IMR-90 (cell line): ENCODE results near the gene UPF1. TPM values are rescaled to one million over a fixed set of nuclear protein-coding genes. Genes with fewer than 3 reads are reported as not detected.

ENCODE experiments used
- ATAC-seq: fragments of 200-7000 bp; cut with Tn5 transposase; 2 replicates; pipeline ENCODE4 v1.9.1; 2020; ENCODE audit warnings: low read depth, mild to moderate bottlenecking, moderate library complexity
- BruUV-seq: library from RNA; stranded (reverse); fragments of 400-500 nt; replicated peaks from 2 replicates; lab custom pipeline; 2021; lab: Mats Ljungman, UMichigan
- CTCF ChIA-PET: fragments of 300-600 bp; formaldehyde crosslinking; extraction: SDS; loops from one replicate; lab custom pipeline; 2021; ENCODE audit warnings: antibody characterized with exemption; lab: Yijun Ruan, JAX
- POLR2A ChIA-PET: fragments of 300-600 bp; sonication (Branson Sonifier 250); formaldehyde crosslinking; loops from one replicate; lab custom pipeline; 2022; ENCODE audit warnings: antibody characterized with exemption; ENCODE audit not compliant: unreplicated experiment; lab: Charles Lee
- DNase-seq: peaks from one replicate; pipeline ENCODE4 v3.0.0; 2013
- H2AFZ ChIP-seq: replicated peaks from 2 replicates; pipeline ENCODE3; 2013; ENCODE audit warnings: low read length, mild to moderate bottlenecking; ENCODE audit not compliant: poor library complexity
- H2AK5ac ChIP-seq: 2 replicates; pipeline ENCODE4 v1.6.1; 2013; ENCODE audit warnings: low read depth, low read length, inconsistent platforms
- H2AK9ac ChIP-seq: replicated peaks from 2 replicates; pipeline ENCODE3; 2013; ENCODE audit warnings: mild to moderate bottlenecking, low read depth, low read length, moderate library complexity; ENCODE audit not compliant: poor library complexity
- H2BK120ac ChIP-seq: 2 replicates; pipeline ENCODE4 v1.6.1; 2013; ENCODE audit warnings: low read depth, low read length, inconsistent platforms
- H2BK15ac ChIP-seq: 3 replicates; pipeline ENCODE4 v1.6.1; 2013; ENCODE audit warnings: low read depth, low read length, inconsistent platforms
- H2BK20ac ChIP-seq: 2 replicates; pipeline ENCODE4 v1.6.1; 2013; ENCODE audit warnings: low read depth, mild to moderate bottlenecking, inconsistent platforms, low read length, moderate library complexity
- H2BK5ac ChIP-seq: 2 replicates; pipeline ENCODE4 v1.6.1; 2013; ENCODE audit warnings: mild to moderate bottlenecking, low read depth, low read length, inconsistent platforms; ENCODE audit not compliant: poor library complexity, severe bottlenecking
- H3K14ac ChIP-seq: replicated peaks from 2 replicates; pipeline ENCODE4 v1.6.1; 2013; ENCODE audit warnings: low read depth, low read length, inconsistent platforms
- H3K18ac ChIP-seq: 2 replicates; pipeline ENCODE4 v1.6.1; 2013; ENCODE audit warnings: low read depth, low read length, control low read depth
- H3K23ac ChIP-seq: 2 replicates; pipeline ENCODE4 v1.6.1; 2013; ENCODE audit warnings: low read depth, low read length, inconsistent platforms
- H3K27ac ChIP-seq: 2 replicates; pipeline ENCODE4 v1.5.1; 2013; ENCODE audit warnings: mild to moderate bottlenecking, control low read depth, low read length; ENCODE audit not compliant: insufficient read depth
- H3K27me3 ChIP-seq: 2 replicates; pipeline ENCODE4 v1.6.1; 2013; ENCODE audit warnings: low read length; ENCODE audit not compliant: control insufficient read depth, insufficient read depth
- H3K36me3 ChIP-seq: 2 replicates; pipeline ENCODE4 v1.6.1; 2013; ENCODE audit warnings: low read length, mixed read lengths; ENCODE audit not compliant: control insufficient read depth, insufficient read depth
- H3K4ac ChIP-seq: 2 replicates; pipeline ENCODE4 v1.6.1; 2013; ENCODE audit warnings: low read depth, low read length, inconsistent platforms
- H3K4me1 ChIP-seq: 2 replicates; pipeline ENCODE4 v1.6.1; 2013; ENCODE audit warnings: low read length, mixed read lengths; ENCODE audit not compliant: control insufficient read depth, insufficient read depth
- H3K4me2 ChIP-seq: 2 replicates; pipeline ENCODE4 v1.6.1; 2013; ENCODE audit warnings: low read depth, mild to moderate bottlenecking, control low read depth, low read length, moderate library complexity
- H3K4me3 ChIP-seq: 2 replicates; pipeline ENCODE4 v1.5.1; 2013; ENCODE audit warnings: low read depth, mild to moderate bottlenecking, control low read depth, low read length, moderate library complexity; ENCODE audit not compliant: insufficient read depth
- H3K56ac ChIP-seq: 2 replicates; pipeline ENCODE4 v1.6.1; 2013; ENCODE audit warnings: low read length, inconsistent platforms; ENCODE audit not compliant: insufficient read depth; ENCODE audit errors: extremely low read depth
- H3K79me1 ChIP-seq, 2 experiments: 2 replicates each; pipeline ENCODE4 v1.6.1; 2013; ENCODE audit warnings: low read length in 2 of 2, inconsistent platforms in 1 of 2, low read depth in 1 of 2
- H3K9ac ChIP-seq: 2 replicates; pipeline ENCODE4 v1.6.1; 2013; ENCODE audit warnings: low read depth, low read length, control low read depth
- H3K9me1 ChIP-seq: 2 replicates; pipeline ENCODE4 v1.6.1; 2013; ENCODE audit warnings: low read length, inconsistent platforms; ENCODE audit not compliant: insufficient read depth
- H3K9me3 ChIP-seq: 2 replicates; pipeline ENCODE4 v1.6.1; 2013; ENCODE audit warnings: low read length; ENCODE audit not compliant: control insufficient read depth, insufficient read depth
- H4K20me1 ChIP-seq: 2 replicates; pipeline ENCODE4 v1.6.1; 2013; ENCODE audit warnings: low read length, inconsistent platforms; ENCODE audit not compliant: insufficient read depth
- H4K5ac ChIP-seq: 2 replicates; pipeline ENCODE4 v1.6.1; 2013; ENCODE audit warnings: mild to moderate bottlenecking, low read depth, low read length, control low read depth
- H4K8ac ChIP-seq, 2 experiments: 2 replicates each; pipeline ENCODE4 v1.6.1; 2013; ENCODE audit warnings: low read depth in 2 of 2, low read length in 2 of 2, control low read depth in 1 of 2, inconsistent platforms in 1 of 2
- H4K91ac ChIP-seq: 2 replicates; pipeline ENCODE4 v1.6.1; 2013; ENCODE audit warnings: low read depth, low read length, inconsistent platforms; ENCODE audit not compliant: insufficient read depth
- BHLHE40 ChIP-seq: fragments of 150-350 bp; IDR thresholded peaks from 2 replicates; pipeline ENCODE4 v1.6.1; 2016; ENCODE audit warnings: mild to moderate bottlenecking, low read depth, low read length
- CEBPB ChIP-seq: IDR thresholded peaks from 2 replicates; pipeline ENCODE4 v1.6.1; 2012; ENCODE audit warnings: low read depth, low read length, improper control_type of control experiment
- CHD1 ChIP-seq: IDR thresholded peaks from 2 replicates; pipeline ENCODE4 v1.6.1; 2012; ENCODE audit warnings: low read depth, low read length, improper control_type of control experiment
- CTCF ChIP-seq: conservative IDR thresholded peaks from 2 replicates; pipeline ENCODE4 v1.5.1; 2012; ENCODE audit warnings: mild to moderate bottlenecking, low read depth, low read length, improper control_type of control experiment
- MAZ ChIP-seq: IDR thresholded peaks from 2 replicates; pipeline ENCODE4 v1.6.1; 2012; ENCODE audit warnings: low read depth, mild to moderate bottlenecking, low read length, improper control_type of control experiment, moderate library complexity, borderline replicate concordance
- MXI1 ChIP-seq: IDR thresholded peaks from 2 replicates; pipeline ENCODE4 v1.6.1; 2012; ENCODE audit warnings: low read depth, mild to moderate bottlenecking, low read length, moderate library complexity, borderline replicate concordance
- NFE2L2 ChIP-seq: fragments of 150-350 bp; IDR thresholded peaks from 2 replicates; pipeline ENCODE4 v1.6.1; 2016; ENCODE audit warnings: low read depth, mild to moderate bottlenecking, low read length
- POLR2A ChIP-seq: IDR thresholded peaks from 2 replicates; pipeline ENCODE4 v1.6.1; 2012; ENCODE audit warnings: mild to moderate bottlenecking, low read depth, low read length
- RAD21 ChIP-seq: IDR thresholded peaks from 2 replicates; pipeline ENCODE4 v1.6.1; 2012; ENCODE audit warnings: low read length, improper control_type of control experiment
- RCOR1 ChIP-seq: IDR thresholded peaks from 2 replicates; pipeline ENCODE4 v1.6.1; 2012; ENCODE audit warnings: mild to moderate bottlenecking, low read length, improper control_type of control experiment; ENCODE audit not compliant: insufficient replicate concordance
- RFX5 ChIP-seq: IDR thresholded peaks from 2 replicates; pipeline ENCODE4 v1.8.0; 2012; ENCODE audit warnings: low read depth, mild to moderate bottlenecking, low read length, moderate library complexity
- SMC3 ChIP-seq: fragments of 150-350 bp; IDR thresholded peaks from 2 replicates; pipeline ENCODE4 v1.6.1; 2016; ENCODE audit warnings: low read depth, mild to moderate bottlenecking, antibody characterized with exemption, low read length, moderate library complexity
- USF2 ChIP-seq: fragments of 150-350 bp; IDR thresholded peaks from 2 replicates; pipeline ENCODE4 v1.6.1; 2017; ENCODE audit warnings: mild to moderate bottlenecking, antibody characterized with exemption, low read length, low read depth
- WGBS, 2 experiments: methylation state at CpG; one replicate each; pipeline versions ENCODE4 v1.1.5 to v1.1.7; 2013; ENCODE audit warnings: missing lambda C conversion rate in 2 of 2; ENCODE audit not compliant: insufficient read length in 1 of 2; ENCODE audit errors: extremely low coverage in 2 of 2; 5-methylcytosine and 5-hydroxymethylcytosine counted together
- dilution Hi-C: fragments of 300-500 bp; cut with HindIII; formaldehyde crosslinking; loops from one replicate; pipeline ENCODE4 v1.14.3; 2018; ENCODE audit warnings: low sequenced_read_pairs; ENCODE audit not compliant: unreplicated experiment
- in situ Hi-C: fragments of 300-500 bp; cut with MboI; formaldehyde crosslinking; loops from 3 replicates; pipeline ENCODE4 v1.14.3; 2019; ENCODE audit warnings: low sequenced_read_pairs, inconsistent platforms, mixed read lengths
- intact Hi-C: fragments of 100-400 bp; cut with micrococcal nuclease; formaldehyde crosslinking; loops from 2 replicates; pipeline ENCODE4 v1.10.0; 2022
- polyA plus RNA-seq, 3 experiments: library from polyadenylated mRNA; depleted of rRNA; stranded (reverse); fragments of >200 nt; gene quantifications; 2 replicates each; pipeline ENCODE4 v1.2.3, GENCODE V29; 2012; ENCODE audit warnings: low replicate concordance in 1 of 3
- total RNA-seq: library from RNA; depleted of rRNA; stranded (reverse); fragments of >200 nt; gene quantifications from 2 replicates; pipeline ENCODE4 v1.2.3, GENCODE V29; 2012
- TF ChIP-seq, protein P1 (sequence below): fragments of 150-350 bp; IDR thresholded peaks from 2 replicates; pipeline ENCODE4 v1.6.1; 2016; ENCODE audit warnings: low read depth, mild to moderate bottlenecking, low read length, moderate library complexity, borderline replicate concordance

Gene UPF1
- total and polyA plus RNA-seq, 2 of the 4 experiments (the other 2 are of a cell fraction), result 31.2 to 50.3 TPM

DNA sequence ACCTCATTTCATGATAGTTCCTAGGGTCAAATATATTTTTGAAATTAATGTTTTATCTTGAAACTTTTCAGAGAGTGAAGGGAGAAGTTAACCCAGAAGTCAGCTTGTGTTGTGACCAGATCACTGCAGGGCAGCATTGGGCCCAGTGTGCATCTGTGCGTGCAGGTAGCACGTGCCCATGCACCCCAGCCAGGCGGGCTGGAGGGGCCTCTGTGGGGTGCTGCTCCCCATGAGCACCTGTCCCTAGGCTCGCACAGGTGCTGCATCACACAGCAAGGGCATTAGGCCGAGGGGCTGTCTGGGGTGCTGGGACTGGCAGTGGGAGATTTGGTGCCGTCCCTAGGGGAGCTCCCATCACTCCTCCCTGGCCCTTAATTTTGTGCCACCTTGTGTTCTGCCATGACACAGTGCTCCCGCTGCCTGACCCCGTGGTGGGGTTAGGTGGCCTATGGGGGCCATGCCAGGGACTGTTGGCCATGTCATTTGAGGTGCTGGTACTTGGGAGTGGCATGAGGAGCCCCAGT is 13.1 kb downstream of the UPF1 start:
- POLR2A ChIA-PET, result interaction anchor here (1.0 kb wide), 1 partner anchor 251 kb away, joined by 3 read pairs; no protein-coding TSS in a partner anchor
- no peak overlapping the region for H3K56ac ChIP-seq
- in situ Hi-C loops (no loop called here), intact Hi-C loops (loop anchor here (5.0 to 10.0 kb wide), 2 partner anchors 170 to 273 kb away; partner anchors contain the start of gene UBA52), dilution Hi-C loops (no loop called here)
- H3K36me3 ChIP-seq, result peaks cover 11% of the 10 kb centered on the region
- CTCF ChIA-PET, result interaction anchor here (1.0 kb wide), 1 partner anchor 251 kb away, joined by 3 read pairs; no protein-coding TSS in a partner anchor
- no peak overlapping the region for H2AK9ac ChIP-seq
- no peak overlapping the region for H3K4me3 ChIP-seq
- H3K23ac ChIP-seq, result no peak overlapping the region
- H2AK5ac ChIP-seq, result no peak overlapping the region
- H4K8ac ChIP-seq, result no peak overlapping the region
- no peak overlapping the region for H2BK120ac ChIP-seq
- no peak overlapping the region for H4K5ac ChIP-seq
- no peak overlapping the region for H3K27ac ChIP-seq
- H3K9ac ChIP-seq, result no peak overlapping the region
- BruUV-seq, result no TSS peak
- no peak overlapping the region for H2BK15ac ChIP-seq
- H3K9me3 ChIP-seq, result no peaks in the 10 kb centered on the region
- H3K9me1 ChIP-seq, result peaks cover 21% of the 10 kb centered on the region
- H3K4ac ChIP-seq, result no peak overlapping the region
- H2AFZ ChIP-seq, result no peak overlapping the region
- H3K4me2 ChIP-seq, result no peak overlapping the region
- peaks cover 27% of the 10 kb centered on the region for H3K4me1 ChIP-seq
- H2BK20ac ChIP-seq, result no peak overlapping the region
- H4K91ac ChIP-seq, result no peak overlapping the region
- H3K18ac ChIP-seq, result no peak overlapping the region
- peaks cover 23 to 97% of the 10 kb centered on the region in 2 experiments for H3K79me1 ChIP-seq
- H3K27me3 ChIP-seq, result no peaks in the 10 kb centered on the region
- 93% methylated on average over 3 of the region's 8 CpGs; no CpG with 5 or more reads in 1 of the 2 experiments for WGBS, 2 experiments
- no peak for TF ChIP-seq CEBPB
- no peak for TF ChIP-seq BHLHE40
- no peak for TF ChIP-seq RAD21
- TF ChIP-seq POLR2A, result no peak
- TF ChIP-seq SMC3, result no peak
- no peak for TF ChIP-seq RCOR1
- no peak for TF ChIP-seq MAZ
- TF ChIP-seq MXI1, result no peak
- TF ChIP-seq, protein P1, sequence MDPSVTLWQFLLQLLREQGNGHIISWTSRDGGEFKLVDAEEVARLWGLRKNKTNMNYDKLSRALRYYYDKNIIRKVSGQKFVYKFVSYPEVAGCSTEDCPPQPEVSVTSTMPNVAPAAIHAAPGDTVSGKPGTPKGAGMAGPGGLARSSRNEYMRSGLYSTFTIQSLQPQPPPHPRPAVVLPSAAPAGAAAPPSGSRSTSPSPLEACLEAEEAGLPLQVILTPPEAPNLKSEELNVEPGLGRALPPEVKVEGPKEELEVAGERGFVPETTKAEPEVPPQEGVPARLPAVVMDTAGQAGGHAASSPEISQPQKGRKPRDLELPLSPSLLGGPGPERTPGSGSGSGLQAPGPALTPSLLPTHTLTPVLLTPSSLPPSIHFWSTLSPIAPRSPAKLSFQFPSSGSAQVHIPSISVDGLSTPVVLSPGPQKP, result no peak
- TF ChIP-seq RFX5, result no peak
- TF ChIP-seq CHD1, result no peak
- no peak for TF ChIP-seq USF2
- no peak for TF ChIP-seq CTCF
- no peak for TF ChIP-seq NFE2L2
- no peak overlapping the region for H3K14ac ChIP-seq
- no peak for DNase-seq
- H2BK5ac ChIP-seq, result no peak overlapping the region
- ATAC-seq, result no peak
- H4K20me1 ChIP-seq, result peaks cover 100% of the 10 kb centered on the region
